ENCODE measurements around the gene TEX53.

The TEX53 gene

GRCh38 chr9:114694146-114694545 lies 36.5 kb upstream of the TEX53 start:
- H3K4me1 ChIP-seq (ENCODE audit: insufficient read depth, insufficient read length), result no peaks in the 10 kb centered on the region
- H3K9me3 ChIP-seq (ENCODE audit: insufficient read depth, low read length), result no peaks in the 10 kb centered on the region
- no peaks in the 10 kb centered on the region for H3K36me3 ChIP-seq (ENCODE audit: insufficient read depth, insufficient read length, low read length)
- TF ChIP-seq YY1 (IDR thresholded peaks at IDR 0.05; ENCODE audit: insufficient read depth, insufficient read length), result no peak
- TF ChIP-seq ZNF274 (IDR thresholded peaks at IDR 0.05; ENCODE audit: low read depth, low read length), result no peak
- TF ChIP-seq SUZ12 (IDR thresholded peaks at IDR 0.05; ENCODE audit: extremely low read depth, insufficient read depth, insufficient read length), result no peak
- no peaks in the 10 kb centered on the region for H3K27me3 ChIP-seq (ENCODE audit: insufficient read depth, insufficient read length)
- no peak for DNase-seq (ENCODE audit: low read depth, low spot score)
- H3K9ac ChIP-seq (ENCODE audit: insufficient read length, low read depth), result no peak overlapping the region
- no peak overlapping the region for H3K4me3 ChIP-seq (ENCODE audit: insufficient read length, low read depth)

GRCh38 chr9:114693248-114693855 lies 35.7 kb upstream of the TEX53 start:
- no peaks in the 10 kb centered on the region for H3K36me3 ChIP-seq (ENCODE audit: insufficient read depth, insufficient read length, low read length)
- no peak for DNase-seq (ENCODE audit: low read depth, low spot score)
- no peaks in the 10 kb centered on the region for H3K4me1 ChIP-seq (ENCODE audit: insufficient read depth, insufficient read length)
- no peak for TF ChIP-seq YY1 (IDR thresholded peaks at IDR 0.05; ENCODE audit: insufficient read depth, insufficient read length)
- no peak for TF ChIP-seq SUZ12 (IDR thresholded peaks at IDR 0.05; ENCODE audit: extremely low read depth, insufficient read depth, insufficient read length)
- no peak for TF ChIP-seq ZNF274 (IDR thresholded peaks at IDR 0.05; ENCODE audit: low read depth, low read length)
- H3K9ac ChIP-seq (ENCODE audit: insufficient read length, low read depth), result no peak overlapping the region
- H3K27me3 ChIP-seq (ENCODE audit: insufficient read depth, insufficient read length), result no peaks in the 10 kb centered on the region
- no peaks in the 10 kb centered on the region for H3K9me3 ChIP-seq (ENCODE audit: insufficient read depth, low read length)
- H3K4me3 ChIP-seq (ENCODE audit: insufficient read length, low read depth), result no peak overlapping the region

- Histone ChIP-seq H3K9ac (ENCODE audit: insufficient read length, low read depth) (no peak overlapping the region), H3K27me3 (ENCODE audit: insufficient read depth, insufficient read length) (no peaks in the 10 kb centered on the region), H3K36me3 (ENCODE audit: insufficient read depth, insufficient read length, low read length) (no peaks in the 10 kb centered on the region), H3K4me3 (ENCODE audit: insufficient read length, low read depth) (no peak overlapping the region), H3K9me3 (ENCODE audit: insufficient read depth, low read length) (no peaks in the 10 kb centered on the region), H3K4me1 (ENCODE audit: insufficient read depth, insufficient read length) (no peaks in the 10 kb centered on the region)
- TF ChIP-seq YY1 (IDR thresholded peaks at IDR 0.05; ENCODE audit: insufficient read depth, insufficient read length), result no peak
- TF ChIP-seq SUZ12 (IDR thresholded peaks at IDR 0.05; ENCODE audit: extremely low read depth, insufficient read depth, insufficient read length), result no peak
- TF ChIP-seq ZNF274 (IDR thresholded peaks at IDR 0.05; ENCODE audit: low read depth, low read length), result no peak
- no peak for DNase-seq (ENCODE audit: low read depth, low spot score)
Observed at GRCh38 chr9:114691956-114692295, 34.3 kb upstream of the TEX53 start.

- no peak for TF ChIP-seq ZNF274 (IDR thresholded peaks at IDR 0.05; ENCODE audit: low read depth, low read length)
- no peak for TF ChIP-seq SUZ12 (IDR thresholded peaks at IDR 0.05; ENCODE audit: extremely low read depth, insufficient read depth, insufficient read length)
- no peak for TF ChIP-seq YY1 (IDR thresholded peaks at IDR 0.05; ENCODE audit: insufficient read depth, insufficient read length)
- no peaks in the 10 kb centered on the region for H3K4me1 ChIP-seq (ENCODE audit: insufficient read depth, insufficient read length)
- no peak overlapping the region for H3K9ac ChIP-seq (ENCODE audit: insufficient read length, low read depth)
- no peaks in the 10 kb centered on the region for H3K9me3 ChIP-seq (ENCODE audit: insufficient read depth, low read length)
- no peak for DNase-seq (ENCODE audit: low read depth, low spot score)
- H3K4me3 ChIP-seq (ENCODE audit: insufficient read length, low read depth), result no peak overlapping the region
- no peaks in the 10 kb centered on the region for H3K27me3 ChIP-seq (ENCODE audit: insufficient read depth, insufficient read length)
- H3K36me3 ChIP-seq (ENCODE audit: insufficient read depth, insufficient read length, low read length), result no peaks in the 10 kb centered on the region
Observed at GRCh38 chr9:114691046-114691955, 33.7 kb upstream of the TEX53 start.

GRCh38 chr9:114690308-114690707 lies 32.7 kb upstream of the TEX53 start:
- Histone ChIP-seq H3K9ac (ENCODE audit: insufficient read length, low read depth) (no peak overlapping the region), H3K4me3 (ENCODE audit: insufficient read length, low read depth) (no peak overlapping the region), H3K27me3 (ENCODE audit: insufficient read depth, insufficient read length) (no peaks in the 10 kb centered on the region), H3K9me3 (ENCODE audit: insufficient read depth, low read length) (no peaks in the 10 kb centered on the region), H3K36me3 (ENCODE audit: insufficient read depth, insufficient read length, low read length) (no peaks in the 10 kb centered on the region), H3K4me1 (ENCODE audit: insufficient read depth, insufficient read length) (no peaks in the 10 kb centered on the region)
- TF ChIP-seq SUZ12 (IDR thresholded peaks at IDR 0.05; ENCODE audit: extremely low read depth, insufficient read depth, insufficient read length) (no peak), ZNF274 (IDR thresholded peaks at IDR 0.05; ENCODE audit: low read depth, low read length) (no peak), YY1 (IDR thresholded peaks at IDR 0.05; ENCODE audit: insufficient read depth, insufficient read length) (no peak)
- no peak for DNase-seq (ENCODE audit: low read depth, low spot score)

GRCh38 chr9:114689813-114690212 lies 32.2 kb upstream of the TEX53 start:
- no peaks in the 10 kb centered on the region for H3K4me1 ChIP-seq (ENCODE audit: insufficient read depth, insufficient read length)
- H3K36me3 ChIP-seq (ENCODE audit: insufficient read depth, insufficient read length, low read length), result no peaks in the 10 kb centered on the region
- no peaks in the 10 kb centered on the region for H3K9me3 ChIP-seq (ENCODE audit: insufficient read depth, low read length)
- H3K27me3 ChIP-seq (ENCODE audit: insufficient read depth, insufficient read length), result no peaks in the 10 kb centered on the region
- TF ChIP-seq ZNF274 (IDR thresholded peaks at IDR 0.05; ENCODE audit: low read depth, low read length) (no peak), YY1 (IDR thresholded peaks at IDR 0.05; ENCODE audit: insufficient read depth, insufficient read length) (no peak), SUZ12 (IDR thresholded peaks at IDR 0.05; ENCODE audit: extremely low read depth, insufficient read depth, insufficient read length) (no peak)
- H3K9ac ChIP-seq (ENCODE audit: insufficient read length, low read depth), result no peak overlapping the region
- H3K4me3 ChIP-seq (ENCODE audit: insufficient read length, low read depth), result no peak overlapping the region
- DNase-seq (ENCODE audit: low read depth, low spot score), result no peak

GRCh38 chr9:114688909-114689610 lies 31.5 kb upstream of the TEX53 start:
- no peak for DNase-seq (ENCODE audit: low read depth, low spot score)
- no peaks in the 10 kb centered on the region for H3K27me3 ChIP-seq (ENCODE audit: insufficient read depth, insufficient read length)
- H3K4me1 ChIP-seq (ENCODE audit: insufficient read depth, insufficient read length), result no peaks in the 10 kb centered on the region
- no peaks in the 10 kb centered on the region for H3K9me3 ChIP-seq (ENCODE audit: insufficient read depth, low read length)
- no peaks in the 10 kb centered on the region for H3K36me3 ChIP-seq (ENCODE audit: insufficient read depth, insufficient read length, low read length)
- no peak for TF ChIP-seq SUZ12 (IDR thresholded peaks at IDR 0.05; ENCODE audit: extremely low read depth, insufficient read depth, insufficient read length)
- TF ChIP-seq YY1 (IDR thresholded peaks at IDR 0.05; ENCODE audit: insufficient read depth, insufficient read length), result no peak
- TF ChIP-seq ZNF274 (IDR thresholded peaks at IDR 0.05; ENCODE audit: low read depth, low read length), result no peak
- no peak overlapping the region for H3K4me3 ChIP-seq (ENCODE audit: insufficient read length, low read depth)
- H3K9ac ChIP-seq (ENCODE audit: insufficient read length, low read depth), result no peak overlapping the region

Data from NT2/D1 (cell line).